ENCODE results near the gene PSMD1.
"Not testable (repeated sequence)": the region's sequence is repeated elsewhere in the genome, so short reads cannot be mapped to it uniquely, and the experiment has no call there.

Gene PSMD1

GRCh38 chr2:231161252-231161839, 104.7 kb downstream of the PSMD1 start:
- peak; percentile 26 for DNase-seq

GRCh38 chr2:231161877-231162329, 105.2 kb downstream of the PSMD1 start:
- no peak for DNase-seq

- no peak for DNase-seq
Observed at GRCh38 chr2:231163011-231163410, 106.3 kb downstream of the PSMD1 start.

GRCh38 chr2:231163414-231164095, 106.9 kb downstream of the PSMD1 start:
- no peak for DNase-seq

GRCh38 chr2:231167745-231168459, 111.2 kb downstream of the PSMD1 start:
- DNase-seq: no peak

GRCh38 chr2:231168460-231169139, 111.9 kb downstream of the PSMD1 start:
- no peak for DNase-seq

GRCh38 chr2:231169488-231169887, 112.8 kb downstream of the PSMD1 start:
- no peak for DNase-seq

- no peak for DNase-seq
Observed at GRCh38 chr2:231170055-231170454, 113.4 kb downstream of the PSMD1 start.

GRCh38 chr2:231172025-231172424, 115.4 kb downstream of the PSMD1 start:
- no peak for DNase-seq

GRCh38 chr2:231174211-231174651, 117.6 kb downstream of the PSMD1 start:
- DNase-seq: no peak

- no peak for DNase-seq
Observed at GRCh38 chr2:231176066-231176465, 119.4 kb downstream of the PSMD1 start.

GRCh38 chr2:231177156-231178025, 120.7 kb downstream of the PSMD1 start:
- no peak for DNase-seq

GRCh38 chr2:231178805-231179204, 122.1 kb downstream of the PSMD1 start:
- not testable (repeated sequence) for DNase-seq

GRCh38 chr2:231181860-231182512, 125.3 kb downstream of the PSMD1 start:
- no peak for DNase-seq

- DNase-seq: no peak
Observed at GRCh38 chr2:231182513-231182899, 125.8 kb downstream of the PSMD1 start.

GRCh38 chr2:231183851-231184250, 127.2 kb downstream of the PSMD1 start:
- DNase-seq: no peak

GRCh38 chr2:231184319-231184718, 127.7 kb downstream of the PSMD1 start:
- no peak for DNase-seq

GRCh38 chr2:231185050-231185725, 128.5 kb downstream of the PSMD1 start:
- DNase-seq: no peak

GRCh38 chr2:231185886-231186285, 129.2 kb downstream of the PSMD1 start:
- DNase-seq: no peak

- DNase-seq: no peak
Observed at GRCh38 chr2:231186325-231186724, 129.7 kb downstream of the PSMD1 start.

All from activated CD4-positive, alpha-beta T cell treated with anti-CD3 and anti-CD28 coated beads, Interleukin-2, Interleukin-6, amounts not matched to agents 100 ng/mL and 50 ng/mL, durations not matched to agents 16 hours and 8 hours (primary cell).